Muscle of arm (tissue), 12 donors: Measurements from ENCODE around the gene HDAC4. TPM values are rescaled to one million over a fixed set of nuclear protein-coding genes. Genes with fewer than 3 reads are reported as not detected.

ENCODE experiments used
- DNase-seq: peaks from one replicate; pipeline ENCODE4 v3.0.0-alpha.2; 2013
- polyA plus RNA-seq, 12 donors: library from polyadenylated mRNA; unstranded; fragments of 120-200 nt; gene quantifications; one replicate each; pipeline ENCODE4 v1.2.1, GENCODE V29; 2013; ENCODE audit not compliant: insufficient read length in 12 of 12

HDAC4 gene
- polyA plus RNA-seq, 12 donors, result 10.0 to 23.7 (median 13.5) TPM; not detected in 1

DNA sequence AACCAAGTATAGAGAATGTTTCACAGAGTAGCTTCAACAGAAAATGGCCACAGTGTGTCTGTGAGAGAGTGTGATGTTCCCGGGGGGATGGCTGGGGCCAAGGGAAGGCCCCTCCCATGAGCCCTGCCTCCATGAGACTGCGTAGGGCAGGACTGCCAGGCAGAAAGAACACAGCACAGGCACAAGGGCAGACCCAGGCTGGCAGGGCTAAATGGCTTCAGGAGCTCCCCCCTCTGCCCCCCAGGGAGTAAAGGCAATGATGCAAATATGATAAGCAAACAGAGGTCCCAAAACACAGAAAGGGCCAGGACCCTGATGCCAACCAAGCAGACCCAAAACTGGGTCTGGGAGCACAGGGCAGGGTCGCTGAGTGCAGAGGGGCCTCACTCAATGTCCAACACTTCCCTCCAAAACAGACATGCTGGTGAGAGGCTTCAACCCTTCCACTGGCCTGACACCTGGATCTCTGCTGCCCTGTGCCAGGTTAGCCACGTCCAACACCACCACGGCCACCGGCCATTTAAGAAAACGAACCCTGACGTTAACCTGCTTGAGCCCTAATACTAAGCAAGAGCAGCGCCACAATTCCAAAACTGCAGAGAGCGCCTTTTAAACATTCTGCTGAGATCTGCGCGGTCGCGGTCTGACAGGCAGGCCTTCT lies 90.3 kb downstream of the HDAC4 start:
- DNase-seq, result no peak

DNA sequence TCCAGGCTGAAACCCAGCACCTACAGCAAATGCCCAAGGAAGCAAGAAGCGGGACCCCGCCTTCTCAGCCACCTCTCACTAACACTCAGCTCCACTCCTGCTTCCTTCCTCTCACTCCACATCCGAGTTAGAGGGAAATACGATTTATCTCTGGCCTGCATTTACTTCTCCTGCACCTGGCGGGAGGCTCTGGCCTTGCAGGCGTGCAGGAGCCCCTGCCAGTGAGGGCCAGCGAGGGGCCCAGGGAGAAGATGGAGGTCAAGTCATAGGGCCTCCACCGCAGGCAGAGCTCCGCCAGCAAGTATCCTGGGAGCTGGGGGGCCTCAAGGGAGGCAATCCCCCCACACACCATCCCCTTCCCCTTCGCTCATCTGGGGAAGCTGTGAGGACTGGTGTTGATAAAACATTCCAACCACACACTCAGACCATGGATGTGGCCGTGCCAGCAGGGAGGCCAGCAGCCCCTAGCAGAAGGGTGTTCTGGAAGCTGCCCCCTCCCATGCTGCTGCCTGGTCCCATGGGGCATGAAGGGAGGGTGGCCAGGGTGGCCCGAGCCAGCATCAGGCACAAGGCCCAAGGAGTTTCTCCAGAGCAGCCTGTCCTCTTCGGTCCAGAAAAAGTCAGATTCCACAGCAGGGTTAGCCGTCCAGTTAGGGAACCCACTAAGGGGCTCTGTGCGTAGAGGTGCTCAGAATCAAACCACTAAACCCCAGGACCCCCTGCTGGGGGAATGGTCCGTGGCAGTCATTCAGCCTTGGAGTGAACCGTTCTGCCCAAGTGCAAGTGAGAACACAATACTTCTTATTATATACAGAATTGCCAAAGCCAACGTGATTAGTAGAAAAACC lies 91.2 kb downstream of the HDAC4 start:
- no peak for DNase-seq

DNA sequence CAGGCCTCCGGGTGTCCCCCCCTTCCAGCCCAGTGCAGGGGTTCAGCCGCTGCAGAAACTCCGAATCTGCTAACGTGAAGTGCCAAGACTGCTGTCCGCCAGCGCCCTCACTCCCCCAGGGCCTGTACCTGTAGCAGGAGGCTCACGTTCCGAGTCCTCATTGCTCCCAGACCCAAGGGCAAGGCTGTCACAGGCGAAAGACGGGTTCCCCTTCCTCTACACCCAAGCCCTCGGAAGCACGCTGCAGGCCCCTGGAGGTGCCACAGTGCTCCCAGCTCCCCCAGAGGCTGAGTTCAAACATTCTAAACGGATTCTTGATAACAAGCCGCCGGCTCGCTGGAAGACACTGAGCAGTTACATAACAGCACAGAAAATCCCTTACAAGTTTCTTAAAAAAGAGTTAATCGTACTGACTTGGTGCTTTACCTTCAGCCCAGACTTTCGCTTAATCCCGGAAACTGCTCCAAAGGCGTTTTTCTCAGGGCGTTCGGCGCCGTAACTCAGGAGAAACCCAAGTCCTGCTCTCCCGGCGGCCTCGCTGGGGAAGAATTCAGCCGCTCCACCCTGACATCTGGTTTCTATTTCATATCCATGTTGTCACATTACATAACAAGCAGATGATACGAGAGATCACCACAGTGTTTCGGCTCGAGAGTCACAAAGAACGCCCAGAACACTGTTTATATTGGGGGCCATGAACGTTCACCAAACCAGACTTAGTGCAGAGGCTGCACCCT lies 92.0 kb downstream of the HDAC4 start:
- peak; percentile 82 for DNase-seq

DNA sequence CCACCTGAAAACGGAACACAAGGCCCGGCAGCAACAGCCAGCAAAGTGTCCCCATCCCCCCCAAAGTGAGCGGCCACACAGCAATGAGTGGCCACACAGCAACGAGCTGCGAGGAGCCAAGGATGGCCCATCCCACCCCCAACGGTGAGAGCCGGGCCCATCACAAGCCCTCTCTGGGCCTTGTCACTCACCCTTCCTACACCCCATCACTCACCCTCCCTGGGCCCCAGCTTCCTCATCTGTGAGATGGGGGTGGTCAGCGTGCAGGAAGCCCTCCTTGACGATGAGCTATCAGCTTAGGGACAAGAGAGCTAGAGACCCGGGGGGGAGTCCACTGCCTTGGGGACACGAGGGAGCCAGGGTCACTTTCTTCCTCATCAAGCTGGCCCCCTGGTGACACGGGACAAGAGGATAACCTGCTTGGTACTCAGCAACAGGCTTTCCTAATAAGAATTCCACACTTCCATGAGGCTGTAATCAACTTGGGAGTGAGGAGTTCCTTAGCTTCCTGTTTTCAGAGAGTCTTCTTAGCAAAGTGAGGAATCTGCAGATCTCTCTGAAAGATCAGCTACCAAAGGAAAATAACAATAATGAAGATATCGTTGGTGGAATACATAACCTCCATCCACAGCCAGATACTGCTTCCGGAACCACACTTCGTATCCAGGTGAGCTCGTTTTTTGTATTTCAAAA lies 92.8 kb downstream of the HDAC4 start:
- no peak for DNase-seq

DNA sequence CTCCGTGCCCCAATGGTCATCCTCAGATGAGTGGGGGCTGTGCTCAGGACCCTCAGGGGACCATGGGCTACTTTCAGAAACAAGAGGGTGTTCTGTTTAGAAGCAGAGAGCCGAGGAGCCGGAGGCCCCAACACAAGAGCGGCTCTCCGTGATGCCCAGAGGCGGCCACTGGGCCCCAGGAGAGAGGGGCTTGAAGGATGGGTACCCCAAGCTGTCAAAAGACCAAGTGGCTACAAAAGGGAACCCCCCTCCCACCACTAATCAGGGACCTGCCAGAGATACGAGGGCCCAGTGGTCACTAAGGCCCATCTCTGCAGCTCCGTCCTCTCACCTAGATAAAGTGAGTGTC lies 93.6 kb downstream of the HDAC4 start:
- no peak for DNase-seq

DNA sequence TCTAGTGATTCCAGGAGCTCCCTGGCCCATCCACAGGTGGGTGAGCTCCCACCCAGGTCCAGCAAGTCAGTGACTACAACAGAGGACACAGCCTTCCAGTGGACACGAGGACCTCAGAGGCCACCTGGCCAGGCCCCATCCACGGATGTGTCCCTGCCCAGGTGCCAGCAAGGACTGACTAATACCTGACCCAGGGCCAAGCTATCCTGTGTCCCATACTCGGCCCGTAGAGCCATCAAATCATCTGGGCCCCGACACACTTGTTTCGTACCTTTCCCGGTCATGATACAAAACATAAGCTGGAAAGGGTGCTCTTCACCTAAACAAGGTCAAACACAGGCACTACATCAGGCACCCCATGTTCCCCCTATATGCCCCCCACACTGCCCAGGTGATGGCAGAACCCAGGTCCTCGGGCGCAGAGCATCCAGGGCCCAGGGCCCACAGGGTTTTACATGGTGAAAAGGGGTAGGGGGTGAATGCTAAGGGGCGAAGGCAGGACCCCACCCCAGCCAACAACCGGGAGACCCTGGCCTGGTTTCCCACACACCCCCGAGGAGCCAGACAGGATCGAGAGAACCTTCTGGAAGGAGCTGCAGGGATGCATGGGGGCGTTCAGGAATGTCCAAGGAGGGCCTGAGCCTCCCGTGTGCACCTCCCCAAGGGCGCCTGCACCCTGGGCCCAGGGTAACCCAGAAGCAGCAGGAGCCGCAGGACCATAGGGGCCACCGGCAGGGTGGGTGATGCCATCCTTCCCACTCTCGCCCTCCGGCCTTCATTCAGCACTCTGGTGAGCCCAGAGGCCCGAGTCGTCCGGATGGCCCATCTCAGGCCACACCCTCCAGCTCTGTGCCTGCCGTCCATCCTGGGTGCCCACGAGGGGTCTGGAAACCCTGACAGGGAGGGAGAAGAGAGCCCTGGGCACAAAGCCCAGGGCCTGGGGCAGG lies 94.3 kb downstream of the HDAC4 start:
- DNase-seq, result no peak

DNA sequence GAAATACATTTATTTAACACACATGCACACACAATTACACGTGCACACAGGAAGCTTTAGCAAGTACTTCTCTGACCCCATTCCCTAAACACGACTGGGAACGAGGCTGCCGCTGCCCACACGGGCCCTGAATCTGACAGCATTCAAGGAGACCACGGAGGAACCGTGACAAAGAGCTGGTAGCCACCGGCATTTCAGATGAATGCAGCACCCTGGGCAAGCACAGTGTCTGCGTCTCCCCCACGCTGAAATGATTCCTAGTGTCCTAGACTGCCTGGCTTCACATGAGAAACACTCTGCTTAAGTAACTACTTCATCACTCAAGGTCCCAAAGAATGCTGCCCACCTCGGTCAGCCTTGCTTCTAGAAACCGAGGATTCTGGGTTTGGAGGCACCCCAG lies 95.0 kb downstream of the HDAC4 start:
- no peak for DNase-seq

DNA sequence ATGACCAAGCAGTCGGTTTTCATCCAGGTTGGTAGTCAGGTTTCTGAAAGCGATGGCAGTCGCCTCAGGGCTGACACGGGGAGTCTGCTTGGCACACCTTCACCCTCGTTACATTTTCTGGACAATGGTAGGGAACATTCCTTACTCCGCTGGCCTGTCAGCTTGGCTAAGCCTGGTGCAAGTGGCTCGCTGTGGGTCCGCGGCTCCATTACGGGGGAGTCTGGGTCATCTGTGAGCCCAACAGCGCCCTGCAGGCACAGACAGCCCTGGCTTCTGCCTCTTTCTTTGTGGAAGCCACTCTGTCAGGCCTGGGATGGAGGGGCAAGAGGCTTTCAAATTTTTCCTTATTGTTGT lies 95.6 kb downstream of the HDAC4 start:
- no peak for DNase-seq

DNA sequence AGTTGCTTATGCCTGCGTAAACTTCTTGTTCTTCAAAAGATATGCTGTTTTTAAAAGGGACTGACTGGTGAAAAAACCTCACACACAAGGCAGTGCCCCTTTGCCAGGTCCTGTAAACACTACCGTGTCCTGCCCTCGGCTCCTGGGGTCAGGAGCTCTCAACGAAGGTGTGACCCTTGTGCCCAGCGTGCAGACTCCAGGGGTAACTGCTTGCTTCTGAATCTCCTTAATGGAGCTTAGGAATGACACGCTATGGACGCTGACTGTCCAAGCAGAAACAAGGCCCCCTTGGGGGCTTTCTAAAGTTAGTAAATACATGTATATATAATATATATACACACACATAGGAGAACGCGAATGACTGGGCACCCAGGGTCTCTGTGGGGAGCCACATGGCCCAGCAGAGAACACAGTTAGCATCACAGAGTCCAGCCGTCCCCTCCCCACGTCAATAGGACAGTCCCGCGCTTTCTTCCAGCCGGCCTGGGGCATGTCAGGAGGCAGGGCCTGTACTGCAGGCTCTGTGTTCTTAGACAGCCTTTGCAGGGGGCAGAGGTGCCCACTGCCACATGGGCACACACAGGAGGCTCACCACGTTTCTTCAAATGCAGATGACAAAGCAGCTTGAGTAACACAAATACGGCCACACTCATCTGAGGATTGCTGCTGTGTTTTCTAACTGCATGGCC lies 96.1 kb downstream of the HDAC4 start:
- DNase-seq, result no peak

DNA sequence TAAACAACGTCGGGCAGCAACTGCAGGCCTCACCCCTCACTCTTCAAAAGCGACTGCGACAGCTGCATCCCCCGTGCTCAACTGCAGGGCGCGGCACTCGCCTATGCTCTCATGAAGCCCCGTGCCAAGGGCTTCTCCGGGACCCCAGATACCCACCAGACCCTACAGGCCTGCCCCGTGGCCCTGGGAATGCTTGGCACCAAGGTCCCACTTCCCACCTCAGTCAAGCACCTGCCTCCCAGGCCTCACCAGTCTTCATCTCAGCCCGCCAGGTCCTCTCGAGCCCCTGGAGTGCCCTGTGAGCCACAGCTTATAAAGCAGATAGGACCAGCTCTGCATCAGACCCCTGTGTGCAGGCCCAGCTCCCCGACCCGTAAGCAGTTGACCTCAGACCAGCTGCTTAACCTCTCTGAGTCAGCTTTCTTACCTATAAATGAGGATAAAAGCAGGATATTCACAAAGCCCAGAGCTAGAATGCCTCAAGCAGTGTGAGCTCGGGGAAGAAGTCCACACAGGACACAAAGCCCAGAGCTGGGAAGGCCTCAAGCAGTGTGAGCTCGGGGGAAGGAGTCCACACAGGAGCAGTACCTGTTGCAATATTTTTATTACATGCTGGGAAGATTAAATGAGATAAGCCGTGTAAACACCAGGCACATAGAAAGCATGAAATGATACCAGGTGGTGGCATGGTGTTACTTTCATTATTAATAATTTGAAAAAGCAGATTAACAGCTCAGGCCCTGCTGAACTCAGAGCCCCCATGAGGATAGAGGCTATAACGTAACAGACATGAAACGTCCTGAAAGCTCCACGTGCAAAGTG lies 96.9 kb downstream of the HDAC4 start:
- no peak for DNase-seq

DNA sequence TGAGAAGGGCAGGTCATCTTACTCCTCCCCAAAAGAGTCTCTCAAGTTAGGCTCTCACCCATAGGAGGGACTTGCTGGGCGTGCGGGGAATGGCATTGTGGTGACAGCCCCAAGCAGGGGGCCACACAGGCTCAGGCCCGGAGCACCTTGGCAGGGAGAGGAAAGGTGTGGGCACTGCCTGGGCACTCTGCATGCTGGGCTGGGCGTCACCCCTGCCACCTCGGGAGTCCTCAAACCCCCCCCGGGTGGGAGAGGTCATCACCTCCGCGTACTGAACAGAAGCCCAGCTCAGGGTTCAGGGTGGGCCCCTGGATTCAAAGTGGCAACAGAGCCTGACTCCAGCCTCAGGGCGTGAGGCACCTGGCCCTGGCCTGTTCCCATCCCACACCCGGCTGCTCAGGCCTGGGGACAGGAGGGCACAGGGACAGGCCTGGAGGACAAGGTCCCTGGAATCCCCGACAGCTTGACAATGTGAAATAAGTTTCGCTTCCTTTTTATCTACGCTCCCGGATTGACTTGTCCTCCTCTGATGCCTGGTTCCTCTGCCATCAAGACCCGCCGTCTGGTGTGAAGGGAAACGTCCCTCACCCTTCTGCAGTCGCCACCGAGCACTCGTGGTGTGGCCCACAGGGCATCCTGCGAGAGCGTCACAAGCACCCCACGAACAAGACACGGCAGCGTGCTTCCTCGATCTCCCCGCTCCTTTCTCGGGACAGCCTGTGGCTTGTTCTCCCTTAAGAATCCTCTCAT lies 97.8 kb downstream of the HDAC4 start:
- no peak for DNase-seq

DNA sequence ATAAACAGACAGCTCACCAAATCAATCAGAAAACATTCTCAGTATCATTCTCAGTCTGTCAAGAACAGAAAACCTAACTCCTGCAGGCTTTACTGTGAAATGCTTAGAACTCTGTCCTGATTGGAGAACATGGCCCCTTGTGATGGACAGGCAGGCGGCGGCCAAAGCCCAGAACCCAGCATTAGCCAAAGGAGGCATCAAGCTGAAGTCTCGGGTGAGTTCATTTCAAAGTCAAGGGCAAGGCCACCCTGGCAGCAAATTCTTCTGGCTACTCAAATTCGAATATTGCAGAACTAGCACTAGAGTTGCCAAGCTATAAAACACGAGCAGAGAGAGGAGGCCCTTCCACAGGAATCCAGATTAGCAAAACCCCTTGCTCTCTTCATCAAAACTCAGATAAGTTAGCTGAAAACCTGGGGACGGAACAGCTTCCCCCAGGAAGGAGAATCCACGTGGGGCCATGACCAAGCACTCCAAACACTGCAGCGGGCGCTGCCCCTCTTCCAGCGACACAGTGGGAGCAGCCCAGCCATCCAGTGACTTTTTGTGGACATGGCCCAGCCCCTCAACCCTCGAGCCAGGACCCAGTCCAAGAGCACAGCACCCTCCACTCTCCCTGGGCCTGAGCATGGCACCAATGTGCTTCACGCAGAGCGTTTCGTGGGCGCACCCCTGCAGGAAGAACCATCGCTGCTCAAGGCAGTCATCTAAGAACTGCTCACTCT lies 98.6 kb downstream of the HDAC4 start:
- DNase-seq, result no peak

DNA sequence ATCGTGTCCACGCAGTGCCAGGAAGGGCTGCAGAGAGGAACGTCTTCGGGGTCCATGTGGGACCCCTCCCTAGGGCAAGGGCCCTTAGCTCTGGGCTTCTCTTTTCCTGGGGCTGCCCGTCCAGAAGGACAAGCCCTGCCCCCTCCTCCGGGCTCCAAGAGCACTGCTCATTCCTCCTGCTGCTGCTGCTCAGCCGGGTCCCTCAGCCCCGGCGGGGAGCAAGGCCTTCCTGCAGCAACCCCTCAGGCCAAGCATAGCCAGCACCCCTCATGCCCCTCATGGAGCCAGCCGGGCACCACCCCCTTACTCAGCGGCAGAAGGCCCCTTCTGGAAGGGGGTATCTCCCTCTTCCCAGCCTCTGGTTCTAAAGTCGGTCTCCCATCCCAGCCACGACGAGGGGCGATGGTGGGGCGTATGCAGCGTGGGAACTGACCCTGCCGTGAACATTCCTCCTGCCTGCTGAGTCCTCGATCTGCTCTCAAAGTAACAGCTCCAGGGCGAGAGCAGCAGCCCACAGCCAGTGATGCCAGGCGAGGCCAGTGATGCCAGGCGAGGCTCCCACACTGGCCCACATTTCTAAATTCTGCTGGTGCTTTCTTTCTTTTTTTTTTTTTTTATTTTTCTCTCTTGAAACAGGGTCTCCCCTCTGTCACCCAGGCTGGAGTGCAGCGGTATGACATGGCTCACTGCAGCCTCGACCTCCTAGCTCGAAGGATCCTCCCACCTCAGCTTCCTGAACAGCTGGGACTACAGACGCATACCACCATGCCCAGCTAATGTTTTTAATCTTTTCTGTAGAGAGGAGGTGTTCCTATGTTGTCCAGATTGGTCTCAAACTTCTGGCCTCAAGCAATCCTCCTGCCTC lies 99.7 kb downstream of the HDAC4 start:
- DNase-seq, result no peak

DNA sequence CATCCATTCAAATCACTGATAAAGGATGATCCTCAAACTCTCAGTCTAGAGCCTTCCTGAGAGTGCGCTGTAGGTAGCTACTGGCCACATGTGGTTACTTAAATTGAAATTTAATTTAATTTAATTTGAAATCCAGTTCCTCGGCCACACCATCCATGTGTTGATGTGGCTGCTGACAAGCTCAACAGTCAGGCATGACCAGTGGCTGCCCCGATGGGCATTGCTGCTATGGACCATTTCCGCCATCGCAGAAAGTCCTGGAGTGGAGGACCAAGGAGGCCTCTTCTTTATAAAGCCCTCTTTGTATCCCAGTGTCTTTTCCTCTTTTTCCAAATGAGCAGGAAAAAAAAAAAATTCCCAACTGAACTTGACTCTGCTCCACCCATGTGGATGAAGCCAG lies 100.6 kb downstream of the HDAC4 start:
- no peak for DNase-seq

DNA sequence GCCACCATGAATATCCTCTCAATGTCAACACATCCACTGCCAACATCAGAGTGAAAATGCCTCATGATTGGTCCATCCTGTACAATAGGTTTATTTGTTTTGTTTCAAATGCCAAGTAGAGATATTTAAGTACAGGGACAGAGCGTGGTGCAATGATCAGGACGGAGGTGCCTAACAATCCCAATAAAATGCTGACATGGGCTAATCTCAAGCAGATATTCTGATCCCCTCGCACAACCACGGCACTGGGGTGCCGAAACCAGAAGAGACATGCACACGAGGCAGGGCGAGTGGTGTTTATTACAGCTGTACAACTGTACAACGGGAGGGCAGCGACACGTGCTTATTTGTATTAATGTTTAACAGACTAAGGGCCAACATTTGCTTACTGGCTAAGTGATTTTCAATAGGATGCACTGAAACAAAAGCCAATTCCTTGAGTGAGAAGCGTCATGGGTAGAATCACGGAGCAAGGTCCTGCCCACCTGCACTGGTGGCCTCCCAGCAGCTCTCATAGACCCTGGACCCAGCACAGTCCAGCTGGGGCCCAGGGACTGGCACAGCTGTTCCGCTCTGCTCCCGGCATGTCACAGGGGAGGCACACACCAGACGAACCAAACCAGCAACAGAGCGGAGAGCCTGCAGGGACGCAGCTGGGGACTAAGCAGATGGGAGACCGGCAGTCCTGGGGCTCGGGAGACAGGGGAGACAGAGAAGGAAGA lies 101.4 kb downstream of the HDAC4 start:
- no peak for DNase-seq

DNA sequence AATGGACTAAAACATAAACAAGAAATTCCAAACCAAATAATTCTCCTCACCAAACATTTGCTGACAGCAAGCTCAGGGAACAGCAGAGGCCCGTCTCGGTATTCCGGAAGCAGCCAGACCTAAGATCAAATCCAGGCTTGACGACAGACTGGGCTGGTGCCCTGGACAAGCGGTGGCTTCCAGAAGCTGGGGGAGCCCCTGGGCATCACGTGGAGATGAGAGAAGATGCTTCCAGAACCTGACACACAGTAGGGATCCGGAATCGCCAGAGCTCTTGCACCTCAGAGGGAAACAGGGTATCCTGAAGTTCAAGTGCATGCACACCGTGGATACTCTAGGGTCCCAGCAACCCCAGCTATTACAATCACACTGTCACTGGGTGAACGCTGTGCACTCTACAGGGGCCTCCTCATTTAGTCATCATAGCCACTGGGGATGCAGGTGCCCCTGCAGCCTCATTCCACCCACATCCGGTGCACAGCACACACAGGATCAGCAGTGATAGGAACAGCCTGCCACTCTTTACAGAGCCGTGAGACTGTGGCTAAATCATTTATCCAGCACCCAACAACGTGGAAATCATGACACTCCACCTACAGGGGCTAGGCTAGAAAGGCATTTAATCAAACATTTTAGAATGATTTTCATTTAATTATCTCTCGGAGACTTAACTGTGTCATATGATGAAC lies 102.6 kb downstream of the HDAC4 start:
- no peak for DNase-seq
